ENCODE measurements around the gene CNTNAP2.

Gene CNTNAP2

DNA sequence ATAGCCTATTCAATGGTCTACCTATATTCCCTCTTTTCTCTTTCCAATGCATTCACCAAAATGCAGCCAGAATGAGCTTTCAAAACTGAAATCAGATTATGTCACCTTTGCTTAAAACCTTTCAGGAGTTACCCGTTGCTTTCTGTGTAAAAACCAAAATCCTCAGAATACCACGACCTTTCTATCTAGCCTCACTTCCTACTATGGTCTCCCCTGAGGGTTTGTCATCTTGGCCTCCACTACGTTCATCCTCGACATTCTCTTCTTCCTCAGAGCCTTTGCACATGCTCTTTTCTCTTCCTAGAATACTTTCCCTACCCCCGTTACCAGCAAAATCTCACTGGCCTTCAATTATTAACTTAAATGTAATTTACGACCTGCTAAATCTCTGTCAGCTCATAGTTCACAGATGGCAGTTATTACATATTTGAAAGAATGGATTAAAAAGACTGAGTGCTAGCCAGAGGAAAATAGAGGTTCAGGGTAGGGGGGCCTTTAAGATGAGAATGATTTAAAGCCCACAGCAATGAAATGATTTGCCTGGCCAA is 2093.1 kb downstream of the CNTNAP2 start:
- DNase-seq (ENCODE audit: low spot score) = no peak

DNA sequence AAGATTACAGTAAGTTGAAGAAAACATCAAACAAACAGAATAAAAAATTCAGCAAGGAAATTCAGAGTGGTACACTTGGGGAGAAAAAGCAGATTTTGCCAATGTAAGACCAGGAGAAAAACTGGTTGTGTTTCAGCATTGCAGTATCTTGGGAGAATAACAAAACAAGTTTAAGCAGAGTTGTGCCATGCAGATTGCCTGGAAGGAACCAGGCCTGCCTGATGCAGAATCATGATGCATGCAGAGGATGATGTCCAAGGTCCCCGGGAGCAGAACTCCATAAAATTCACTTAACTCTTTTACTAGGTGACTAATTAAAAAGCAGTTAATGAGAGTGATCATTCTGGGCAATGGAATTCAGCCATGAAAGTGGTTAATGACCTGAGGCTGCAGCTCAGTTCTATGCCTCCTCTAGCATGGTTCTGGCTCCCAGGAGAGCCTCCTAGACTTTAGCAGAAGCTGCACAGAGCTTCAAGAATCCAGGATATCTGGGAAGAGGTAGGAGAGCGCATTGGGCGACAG is 2094.3 kb downstream of the CNTNAP2 start:
- no peak for DNase-seq (ENCODE audit: low spot score)

GRCh38 chr7:148211740-148212151 is 2095.1 kb downstream of the CNTNAP2 start:
- no peak for DNase-seq (ENCODE audit: low spot score)

- no peak for DNase-seq (ENCODE audit: low spot score)
These were observed 2096.1 kb downstream of the CNTNAP2 start for GRCh38 chr7:148212731-148213130.

- DNase-seq (ENCODE audit: low spot score) = no peak
These were observed 2097.5 kb downstream of the CNTNAP2 start for GRCh38 chr7:148214101-148214500.

- no peak for DNase-seq (ENCODE audit: low spot score)
These were observed 2102.0 kb downstream of the CNTNAP2 start for GRCh38 chr7:148218603-148219002.

- DNase-seq (ENCODE audit: low spot score) = no peak
These were observed 2106.1 kb downstream of the CNTNAP2 start for GRCh38 chr7:148222721-148223120.

GRCh38 chr7:148223160-148223559 is 2106.6 kb downstream of the CNTNAP2 start:
- DNase-seq (ENCODE audit: low spot score) = no peak

GRCh38 chr7:148223738-148224137 is 2107.1 kb downstream of the CNTNAP2 start:
- DNase-seq (ENCODE audit: low spot score) = no peak

DNA sequence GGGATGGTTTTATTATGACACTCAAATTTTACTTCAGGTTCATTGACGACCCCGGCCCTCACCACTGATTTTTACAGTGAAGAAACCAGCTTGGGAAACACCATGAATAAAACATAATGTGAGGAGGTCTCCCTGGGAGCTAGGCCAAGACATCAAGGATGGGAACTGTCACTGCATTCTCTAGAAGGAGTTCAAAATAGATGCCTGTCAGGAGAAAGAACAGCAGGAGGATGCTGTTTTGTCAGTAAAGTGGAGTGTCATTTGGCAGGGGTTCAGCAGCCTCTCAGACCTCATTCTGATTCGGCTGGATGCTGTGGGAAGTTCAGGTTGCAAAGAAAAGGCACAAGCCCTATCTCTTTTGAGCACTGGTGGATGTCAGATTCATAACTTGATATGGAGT is 2113.7 kb downstream of the CNTNAP2 start:
- no peak for DNase-seq (ENCODE audit: low spot score)

DNA sequence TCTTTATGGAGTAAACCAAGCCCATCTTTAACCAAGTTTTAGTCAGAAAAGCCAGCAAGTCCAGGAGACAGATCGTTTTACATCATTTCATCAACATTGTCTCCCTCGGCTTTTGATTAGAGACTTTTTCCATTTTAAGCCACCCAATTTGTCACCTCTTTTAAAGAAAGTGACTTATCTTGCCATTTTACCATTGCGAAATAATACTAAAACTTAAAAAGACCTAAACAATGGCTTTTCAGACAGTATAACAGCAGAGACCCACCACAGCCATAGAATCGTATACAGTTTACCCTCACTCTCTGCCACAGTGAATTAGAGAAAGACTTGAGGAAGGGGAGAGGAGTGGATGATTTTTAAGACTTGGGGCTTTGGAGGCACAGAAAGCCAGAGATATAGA is 2114.3 kb downstream of the CNTNAP2 start:
- no peak for DNase-seq (ENCODE audit: low spot score)

DNA sequence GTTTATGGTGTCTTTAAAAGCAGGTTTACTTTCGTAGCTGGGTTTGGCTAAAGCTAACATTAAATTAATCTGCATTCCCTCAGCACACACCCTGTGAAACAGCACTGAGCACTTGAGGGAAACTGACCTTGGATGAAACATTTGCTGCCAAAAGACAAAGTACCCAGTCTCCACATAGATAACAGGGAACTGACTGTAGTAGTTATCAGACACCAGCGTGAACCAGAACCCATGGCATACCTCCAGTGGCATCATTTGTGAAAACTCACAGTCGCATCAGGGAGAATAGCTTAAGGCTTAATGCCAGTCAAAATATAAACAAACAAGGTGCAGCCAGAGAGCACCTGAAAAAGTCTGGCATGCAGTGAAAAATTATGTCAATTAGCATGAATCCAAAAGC is 2116.2 kb downstream of the CNTNAP2 start:
- DNase-seq (ENCODE audit: low spot score) = no peak

DNA sequence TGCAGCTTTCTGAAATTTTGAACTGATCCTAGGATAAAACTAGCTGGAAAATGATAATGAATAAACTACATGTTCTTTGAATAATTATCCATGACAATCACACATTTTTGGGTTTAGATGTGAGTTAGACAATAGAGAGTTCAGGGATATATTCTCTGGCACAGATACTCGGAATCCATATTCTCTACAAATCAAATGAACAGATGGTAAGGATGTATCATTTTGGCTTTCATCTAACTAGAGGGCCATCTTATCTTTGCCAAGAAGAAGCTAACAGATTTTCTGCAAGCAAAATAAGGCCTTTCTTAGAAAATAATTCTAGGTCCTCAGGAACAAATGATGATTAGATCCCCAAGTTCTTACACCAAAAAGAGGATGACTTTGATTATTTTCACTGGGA is 2118.1 kb downstream of the CNTNAP2 start:
- no peak for DNase-seq (ENCODE audit: low spot score)

DNA sequence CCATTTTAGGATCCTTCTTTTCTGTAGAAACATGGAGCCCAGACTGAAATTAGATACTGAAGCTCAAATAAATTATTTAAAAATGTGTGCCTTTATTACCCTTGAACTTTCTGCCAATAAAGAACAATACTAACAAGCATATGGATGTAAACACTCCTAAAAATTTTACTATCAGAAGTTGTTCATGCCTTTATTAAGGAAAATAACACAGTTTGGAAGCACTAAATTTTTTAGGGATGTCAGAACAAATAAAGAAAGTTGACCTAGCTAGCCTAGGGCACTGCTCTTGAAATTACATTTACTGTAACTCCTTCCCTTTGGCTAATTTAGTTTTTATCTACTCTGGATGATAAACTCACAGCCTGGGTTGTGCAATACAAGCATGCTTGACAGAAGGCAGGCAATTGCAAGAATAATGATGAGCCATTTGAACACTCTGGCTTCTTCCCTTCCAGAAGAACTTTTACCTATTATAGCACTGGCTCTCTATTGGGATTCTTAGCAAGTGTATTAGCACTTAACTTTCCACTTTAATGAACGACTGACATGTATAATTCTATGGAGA is 2122.2 kb downstream of the CNTNAP2 start:
- DNase-seq (ENCODE audit: low spot score) = no peak

- DNase-seq (ENCODE audit: low spot score) = no peak
These were observed 2125.2 kb downstream of the CNTNAP2 start for GRCh38 chr7:148241700-148242293.

DNA sequence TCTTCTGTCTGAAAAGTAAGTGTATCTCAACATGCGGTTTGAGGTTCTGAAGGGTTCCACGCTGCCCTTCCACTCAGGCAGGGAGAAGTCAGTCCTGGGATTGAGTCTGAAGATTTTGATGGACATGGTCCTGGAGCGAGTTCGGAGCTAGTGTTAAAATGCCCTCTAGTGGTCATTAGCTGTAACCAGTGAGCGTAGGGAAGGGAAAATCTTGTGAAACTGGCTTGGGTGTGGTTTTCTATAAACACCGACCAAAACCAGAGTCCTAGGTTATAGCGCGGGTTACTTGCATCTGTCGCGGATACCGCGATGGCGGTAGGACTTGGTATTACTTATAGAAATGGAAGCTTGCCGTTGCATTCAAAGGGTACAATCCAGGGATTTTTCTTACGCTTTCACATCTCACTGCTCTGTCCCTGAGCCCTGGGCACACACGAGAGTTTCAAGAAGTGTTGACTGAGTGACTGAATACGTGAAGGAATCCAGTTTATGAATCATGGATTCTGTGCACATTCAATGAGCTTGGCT is 2125.8 kb downstream of the CNTNAP2 start:
- peak; percentile 37 for DNase-seq (ENCODE audit: low spot score)

GRCh38 chr7:148245381-148245780 is 2128.8 kb downstream of the CNTNAP2 start:
- no peak for DNase-seq (ENCODE audit: low spot score)

DNA sequence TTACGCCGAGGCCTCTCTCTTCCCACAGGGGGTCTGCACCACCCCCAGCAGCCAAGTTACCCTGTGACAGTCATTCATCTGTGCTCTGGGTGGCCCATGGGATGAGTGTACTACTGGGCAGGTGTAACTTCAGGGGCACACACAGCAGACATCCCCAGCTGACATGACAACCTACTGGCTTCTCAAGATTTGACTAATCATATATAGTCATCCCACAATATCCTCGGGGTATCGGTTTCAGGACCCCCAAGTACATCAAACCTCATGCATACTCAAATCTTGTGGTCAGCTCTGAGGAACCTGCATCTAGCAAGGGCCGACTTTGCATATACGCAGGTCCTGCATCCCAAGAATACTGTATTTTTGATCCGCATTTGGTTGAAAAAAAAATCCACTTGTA is 2137.0 kb downstream of the CNTNAP2 start:
- DNase-seq (ENCODE audit: low spot score) = no peak

DNA sequence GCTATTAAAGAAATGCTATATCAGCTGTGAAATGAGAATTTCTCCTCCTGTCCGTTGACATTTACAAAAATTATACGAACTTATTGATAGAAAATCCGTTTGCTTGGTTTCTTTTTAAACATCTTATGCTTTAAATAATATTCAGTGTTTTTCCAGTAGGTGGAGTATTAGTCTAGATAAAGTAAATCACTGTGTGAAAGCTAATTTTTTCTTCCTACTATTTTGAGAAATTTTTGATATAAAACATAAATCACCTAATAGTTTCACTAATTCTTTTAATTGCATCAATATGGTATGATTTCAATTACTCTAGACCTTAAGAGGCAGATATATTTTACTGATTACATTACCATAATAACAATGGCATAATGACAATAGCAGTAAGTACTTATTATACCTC is 2138.7 kb downstream of the CNTNAP2 start:
- DNase-seq (ENCODE audit: low spot score) = no peak

GRCh38 chr7:148256433-148256832 is 2139.8 kb downstream of the CNTNAP2 start:
- DNase-seq (ENCODE audit: low spot score) = no peak

DNA sequence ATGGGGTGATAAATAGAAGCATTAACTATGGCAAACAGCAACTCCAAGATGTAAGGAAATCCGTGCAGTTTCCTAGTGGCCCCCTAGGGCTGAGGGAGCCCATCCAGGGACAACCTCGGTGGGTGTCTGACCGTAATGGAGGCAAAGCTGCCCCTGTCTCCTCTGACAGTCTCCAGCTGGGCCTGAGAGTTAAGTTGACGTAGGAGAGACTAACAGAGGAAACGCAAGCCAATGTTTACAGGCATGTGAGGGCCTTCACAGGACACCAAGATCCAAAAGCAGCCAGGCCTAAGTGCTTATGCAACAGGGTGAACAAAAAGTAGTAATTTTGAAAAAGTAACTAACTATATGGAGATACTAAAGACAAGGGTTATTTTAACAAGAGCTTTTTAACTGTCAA is 2144.0 kb downstream of the CNTNAP2 start:
- no peak for DNase-seq (ENCODE audit: low spot score)

DNA sequence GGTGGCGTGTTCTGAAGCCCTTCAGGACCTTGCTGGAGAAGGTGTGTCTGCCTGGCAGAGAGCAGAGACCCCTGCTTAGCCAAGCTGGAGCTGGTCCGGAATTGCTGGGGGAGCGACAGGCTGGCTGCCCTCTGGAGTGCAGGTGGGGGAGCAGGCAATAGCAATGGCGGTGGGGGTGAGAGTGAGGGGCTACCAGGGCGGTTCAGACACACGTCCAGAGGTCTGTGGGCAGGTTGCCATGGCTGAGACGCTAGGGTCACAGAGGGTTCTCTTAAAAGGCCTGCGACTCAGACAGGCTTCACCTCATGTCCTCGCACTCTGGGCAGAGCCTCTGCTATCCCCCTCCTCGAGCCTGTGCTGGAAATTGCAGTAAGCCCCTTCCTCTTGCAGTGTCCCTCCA is 2144.9 kb downstream of the CNTNAP2 start:
- no peak for DNase-seq (ENCODE audit: low spot score)

- no peak for DNase-seq (ENCODE audit: low spot score)
These were observed 2145.5 kb downstream of the CNTNAP2 start for GRCh38 chr7:148261996-148262688.

Data from AG08396 (cell line).